GM12872 (cell line): ENCODE measurements around the gene UBR7.

Source experiments
- CTCF ChIP-seq: IDR thresholded peaks from 3 replicates; pipeline ENCODE4 v1.5.1; 2011; ENCODE audit warnings: low read depth, mild to moderate bottlenecking, low read length, moderate library complexity; ENCODE audit not compliant: insufficient read depth

The UBR7 gene

GRCh38 chr14:93200553-93200952 lies 6.5 kb upstream of the UBR7 start:
- no peak for TF ChIP-seq CTCF

GRCh38 chr14:93201155-93201704 lies 5.8 kb upstream of the UBR7 start:
- TF ChIP-seq CTCF: no peak

GRCh38 chr14:93207468-93208308 lies 632 bp downstream of the UBR7 start:
- peak; percentile 49 for TF ChIP-seq CTCF

GRCh38 chr14:93212432-93212831 lies 5.4 kb downstream of the UBR7 start:
- no peak for TF ChIP-seq CTCF

- TF ChIP-seq CTCF: no peak
Measured at GRCh38 chr14:93214598-93214997, 7.5 kb downstream of the UBR7 start.

GRCh38 chr14:93219103-93219726 lies 12.2 kb downstream of the UBR7 start:
- TF ChIP-seq CTCF: peak; percentile 78

- TF ChIP-seq CTCF: no peak
Measured at GRCh38 chr14:93220509-93220908, 13.5 kb downstream of the UBR7 start.
